ENCODE results near the gene SLC25A21.

- no peak for TF ChIP-seq POLR2A (IDR thresholded peaks at IDR 0.05)
- TF ChIP-seq, protein P1, sequence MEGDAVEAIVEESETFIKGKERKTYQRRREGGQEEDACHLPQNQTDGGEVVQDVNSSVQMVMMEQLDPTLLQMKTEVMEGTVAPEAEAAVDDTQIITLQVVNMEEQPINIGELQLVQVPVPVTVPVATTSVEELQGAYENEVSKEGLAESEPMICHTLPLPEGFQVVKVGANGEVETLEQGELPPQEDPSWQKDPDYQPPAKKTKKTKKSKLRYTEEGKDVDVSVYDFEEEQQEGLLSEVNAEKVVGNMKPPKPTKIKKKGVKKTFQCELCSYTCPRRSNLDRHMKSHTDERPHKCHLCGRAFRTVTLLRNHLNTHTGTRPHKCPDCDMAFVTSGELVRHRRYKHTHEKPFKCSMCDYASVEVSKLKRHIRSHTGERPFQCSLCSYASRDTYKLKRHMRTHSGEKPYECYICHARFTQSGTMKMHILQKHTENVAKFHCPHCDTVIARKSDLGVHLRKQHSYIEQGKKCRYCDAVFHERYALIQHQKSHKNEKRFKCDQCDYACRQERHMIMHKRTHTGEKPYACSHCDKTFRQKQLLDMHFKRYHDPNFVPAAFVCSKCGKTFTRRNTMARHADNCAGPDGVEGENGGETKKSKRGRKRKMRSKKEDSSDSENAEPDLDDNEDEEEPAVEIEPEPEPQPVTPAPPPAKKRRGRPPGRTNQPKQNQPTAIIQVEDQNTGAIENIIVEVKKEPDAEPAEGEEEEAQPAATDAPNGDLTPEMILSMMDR (IDR thresholded peaks at IDR 0.05), result no peak
Measured at GRCh38 chr14:37057776-37058175, 114.6 kb downstream of the SLC25A21 start.

All from ovary (tissue), 3 donors.